ENCODE results near the gene VGLL4. TPM values are rescaled to one million over a fixed set of nuclear protein-coding genes. Genes with fewer than 3 reads are reported as not detected.

The VGLL4 gene
- total RNA-seq, 1 experiment from 2014 or later: 42.1 TPM

GRCh38 chr3:11517601-11518000, 126.1 kb downstream of the VGLL4 start:
- Histone ChIP-seq H2BK5ac (ENCODE audit: insufficient read length, low read length) (no peak overlapping the region), H3K27me3 (ENCODE audit: insufficient read depth, low read length) (no peaks in the 10 kb centered on the region), H2BK15ac (ENCODE audit: low read depth, low read length) (no peak overlapping the region), H3K9me3 (ENCODE audit: control insufficient read depth, low read depth, low read length) (no peaks in the 10 kb centered on the region), H3T11ph (ENCODE audit: low read length) (no peak overlapping the region), H3K23ac (ENCODE audit: insufficient read length, low read depth, low read length) (no peak overlapping the region), H2BK20ac (ENCODE audit: low read depth, low read length, poor library complexity, severe bottlenecking) (no peak overlapping the region), H4K20me1 (ENCODE audit: control insufficient read depth, insufficient read depth, insufficient read length) (no peaks in the 10 kb centered on the region), H3K4ac (ENCODE audit: low read depth, low read length) (no peak overlapping the region), H4K5ac (ENCODE audit: insufficient read length, low read depth, low read length) (no peak overlapping the region), H4K8ac (replicated peaks; ENCODE audit: insufficient read length, low read depth, low read length) (no peak overlapping the region), H2BK120ac (ENCODE audit: low read depth, low read length, poor library complexity, severe bottlenecking) (no peak overlapping the region), H3K9ac (ENCODE audit: extremely low read depth, insufficient read length, low read length) (no peak overlapping the region), H3K4me2 (ENCODE audit: insufficient read depth, insufficient read length, low read length) (no peak overlapping the region), H3K14ac (ENCODE audit: insufficient read depth, low read length) (no peak overlapping the region), H3K27ac (ENCODE audit: insufficient read length, low read depth, low read length) (no peak overlapping the region), H3K56ac (ENCODE audit: insufficient read length, low read depth, low read length) (no peak overlapping the region), H2AK5ac (ENCODE audit: insufficient read length, low read length) (no peak overlapping the region), H2AFZ (ENCODE audit: low read length) (no peak overlapping the region), H3K79me1 (ENCODE audit: insufficient read depth, low read depth, low read length, poor library complexity, severe bottlenecking) (no peaks in the 10 kb centered on the region), H3K18ac (ENCODE audit: insufficient read length, low read depth, low read length) (no peak overlapping the region), H3K23me2 (ENCODE audit: insufficient read length, low read depth, low read length, poor library complexity, severe bottlenecking) (no peaks in the 10 kb centered on the region), H4K91ac (ENCODE audit: insufficient read length, low read depth, low read length) (no peak overlapping the region), H3K4me1 (ENCODE audit: insufficient read depth, low read length) (peaks cover 6% of the 10 kb centered on the region; the same call in 1 of the 2 replicates), H2BK12ac (ENCODE audit: insufficient read length, low read depth, low read length) (no peak overlapping the region), H3K79me2 (ENCODE audit: insufficient read depth, low read length) (no peaks in the 10 kb centered on the region)
- 0 out of 5 replicates have a peak, but pooled peaks cover 0 to 2% of the 10 kb centered on the region in 2 experiments for H3K9me3 Mint-ChIP-seq
- no peak overlapping the region for H3K4me3 Mint-ChIP-seq
- DNase-seq: no peak
- no CpG with 5 or more reads among the region's 6 CpGs for WGBS (ENCODE audit: extremely low coverage, insufficient read length, low lambda C conversion rate)
- H3K4me1 Mint-ChIP-seq: peaks cover 5 to 7% of the 10 kb centered on the region in 2 experiments; a peak in 3 of 4 replicates
- TF ChIP-seq, protein P1, sequence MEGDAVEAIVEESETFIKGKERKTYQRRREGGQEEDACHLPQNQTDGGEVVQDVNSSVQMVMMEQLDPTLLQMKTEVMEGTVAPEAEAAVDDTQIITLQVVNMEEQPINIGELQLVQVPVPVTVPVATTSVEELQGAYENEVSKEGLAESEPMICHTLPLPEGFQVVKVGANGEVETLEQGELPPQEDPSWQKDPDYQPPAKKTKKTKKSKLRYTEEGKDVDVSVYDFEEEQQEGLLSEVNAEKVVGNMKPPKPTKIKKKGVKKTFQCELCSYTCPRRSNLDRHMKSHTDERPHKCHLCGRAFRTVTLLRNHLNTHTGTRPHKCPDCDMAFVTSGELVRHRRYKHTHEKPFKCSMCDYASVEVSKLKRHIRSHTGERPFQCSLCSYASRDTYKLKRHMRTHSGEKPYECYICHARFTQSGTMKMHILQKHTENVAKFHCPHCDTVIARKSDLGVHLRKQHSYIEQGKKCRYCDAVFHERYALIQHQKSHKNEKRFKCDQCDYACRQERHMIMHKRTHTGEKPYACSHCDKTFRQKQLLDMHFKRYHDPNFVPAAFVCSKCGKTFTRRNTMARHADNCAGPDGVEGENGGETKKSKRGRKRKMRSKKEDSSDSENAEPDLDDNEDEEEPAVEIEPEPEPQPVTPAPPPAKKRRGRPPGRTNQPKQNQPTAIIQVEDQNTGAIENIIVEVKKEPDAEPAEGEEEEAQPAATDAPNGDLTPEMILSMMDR (conservative IDR thresholded peaks at IDR 0.05): no peak
- no peak overlapping the region for H3K27ac Mint-ChIP-seq
- H3K27me3 Mint-ChIP-seq (ENCODE audit: low read depth): no peaks in the 10 kb centered on the region
- peaks cover under 1 to 2% (median 1%) of the 10 kb centered on the region in 3 experiments; a peak in 2 of 7 replicates for H3K36me3 Mint-ChIP-seq (ENCODE audit: insufficient read depth in 1 of 3, low read depth in 3 of 3)

Data from H9 (cell line).